Endothelial cell (in vitro differentiated cells): ENCODE results near the gene GALNT18. TPM values are rescaled to one million over a fixed set of nuclear protein-coding genes. Genes with fewer than 3 reads are reported as not detected.

ENCODE experiments used
- DNase-seq: peaks from one replicate; pipeline ENCODE4 v3.0.0; 2021; ENCODE audit warnings: low spot score
- H3K27ac Mint-ChIP-seq: one replicate; pipeline ENCODE4 v1.8.0; 2021; ENCODE audit warnings: mixed read lengths, inconsistent platforms; ENCODE audit not compliant: unreplicated experiment
- H3K27me3 Mint-ChIP-seq: one replicate; pipeline ENCODE4 v1.8.0; 2021; ENCODE audit warnings: mild to moderate bottlenecking, moderate library complexity, mixed read lengths, inconsistent platforms; ENCODE audit not compliant: unreplicated experiment
- H3K36me3 Mint-ChIP-seq: one replicate; pipeline ENCODE4 v1.8.0; 2021; ENCODE audit warnings: mild to moderate bottlenecking, low read depth, mixed read lengths, inconsistent platforms; ENCODE audit not compliant: unreplicated experiment
- H3K4me1 Mint-ChIP-seq: one replicate; pipeline ENCODE4 v1.8.0; 2021; ENCODE audit warnings: mild to moderate bottlenecking, mixed read lengths, inconsistent platforms; ENCODE audit not compliant: unreplicated experiment
- H3K4me3 Mint-ChIP-seq: one replicate; pipeline ENCODE4 v1.8.0; 2021; ENCODE audit warnings: mild to moderate bottlenecking, mixed read lengths, inconsistent platforms; ENCODE audit not compliant: unreplicated experiment
- H3K9me3 Mint-ChIP-seq: one replicate; pipeline ENCODE4 v1.8.0; 2021; ENCODE audit warnings: mixed read lengths, inconsistent platforms; ENCODE audit not compliant: unreplicated experiment
- total RNA-seq: library from RNA; stranded (reverse); fragmentation: NEBNext Ultra II Directional; extraction: Animal tissue kit (Norgen Biotek cat#: 25700); gene quantifications from one replicate; pipeline ENCODE4 v1.2.1, GENCODE V29; 2021; ENCODE audit not compliant: unreplicated experiment
- TF ChIP-seq, protein P1 (sequence below): fragments of 200-600 bp; sonication (generic); IDR thresholded peaks from one replicate; pipeline ENCODE4 v1.5.0; 2021; ENCODE audit warnings: antibody characterized with exemption; ENCODE audit not compliant: unreplicated experiment

GALNT18 gene
- total RNA-seq, 1 donor from 2014 or later, result 87.6 TPM

DNA sequence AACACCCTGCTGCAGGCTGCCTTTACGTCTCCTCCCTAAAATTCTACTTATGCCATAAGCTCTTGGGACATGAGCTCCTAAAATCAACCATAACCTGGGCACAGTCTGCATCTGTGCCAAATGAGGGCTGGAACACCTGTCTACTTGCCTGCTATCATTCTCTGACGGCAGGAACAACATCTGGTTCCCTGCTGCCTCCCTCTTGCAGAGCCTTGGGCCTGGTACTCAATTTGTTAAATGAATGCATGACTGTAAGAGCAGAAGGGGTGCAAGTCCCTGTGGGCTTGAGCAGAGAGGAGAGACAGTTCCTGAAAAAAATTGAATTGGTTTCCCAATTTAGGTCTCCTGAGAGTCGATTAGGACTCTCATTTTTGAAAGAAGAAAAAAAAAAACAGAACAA, 202.1 kb downstream of the GALNT18 start:
- no peak overlapping the region for H3K4me3 Mint-ChIP-seq
- H3K4me1 Mint-ChIP-seq, result peaks cover 41% of the 10 kb centered on the region
- H3K27me3 Mint-ChIP-seq, result peaks cover 8% of the 10 kb centered on the region
- TF ChIP-seq, protein P1, sequence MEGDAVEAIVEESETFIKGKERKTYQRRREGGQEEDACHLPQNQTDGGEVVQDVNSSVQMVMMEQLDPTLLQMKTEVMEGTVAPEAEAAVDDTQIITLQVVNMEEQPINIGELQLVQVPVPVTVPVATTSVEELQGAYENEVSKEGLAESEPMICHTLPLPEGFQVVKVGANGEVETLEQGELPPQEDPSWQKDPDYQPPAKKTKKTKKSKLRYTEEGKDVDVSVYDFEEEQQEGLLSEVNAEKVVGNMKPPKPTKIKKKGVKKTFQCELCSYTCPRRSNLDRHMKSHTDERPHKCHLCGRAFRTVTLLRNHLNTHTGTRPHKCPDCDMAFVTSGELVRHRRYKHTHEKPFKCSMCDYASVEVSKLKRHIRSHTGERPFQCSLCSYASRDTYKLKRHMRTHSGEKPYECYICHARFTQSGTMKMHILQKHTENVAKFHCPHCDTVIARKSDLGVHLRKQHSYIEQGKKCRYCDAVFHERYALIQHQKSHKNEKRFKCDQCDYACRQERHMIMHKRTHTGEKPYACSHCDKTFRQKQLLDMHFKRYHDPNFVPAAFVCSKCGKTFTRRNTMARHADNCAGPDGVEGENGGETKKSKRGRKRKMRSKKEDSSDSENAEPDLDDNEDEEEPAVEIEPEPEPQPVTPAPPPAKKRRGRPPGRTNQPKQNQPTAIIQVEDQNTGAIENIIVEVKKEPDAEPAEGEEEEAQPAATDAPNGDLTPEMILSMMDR, result no peak
- H3K36me3 Mint-ChIP-seq, result peaks cover 19% of the 10 kb centered on the region
- no peak overlapping the region for H3K27ac Mint-ChIP-seq
- DNase-seq, result no peak
- H3K9me3 Mint-ChIP-seq, result no peaks in the 10 kb centered on the region

DNA sequence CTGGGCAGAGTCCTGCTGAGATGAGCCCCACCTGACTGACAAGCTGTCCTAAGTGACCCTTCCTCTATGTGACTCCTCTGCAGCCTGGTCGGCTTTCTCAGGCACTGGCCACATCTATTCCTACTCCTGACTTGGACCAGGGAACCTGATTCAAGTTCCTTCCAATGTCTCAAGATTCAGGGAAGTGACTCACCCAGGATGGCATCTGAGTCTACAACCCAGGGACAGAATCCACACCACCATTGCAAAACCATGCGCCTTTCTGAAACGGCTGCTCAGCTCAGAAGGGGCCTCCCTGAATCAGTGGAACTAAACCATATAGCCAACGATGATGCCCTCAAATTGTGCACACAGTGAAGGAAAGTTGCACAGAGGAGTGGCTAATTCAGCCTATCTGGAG, 204.9 kb downstream of the GALNT18 start:
- H3K36me3 Mint-ChIP-seq, result peaks cover 25% of the 10 kb centered on the region
- TF ChIP-seq, protein P1, result no peak
- no peak overlapping the region for H3K27ac Mint-ChIP-seq
- peaks cover 42% of the 10 kb centered on the region for H3K4me1 Mint-ChIP-seq
- no peak overlapping the region for H3K4me3 Mint-ChIP-seq
- peaks cover 12% of the 10 kb centered on the region for H3K27me3 Mint-ChIP-seq
- no peak for DNase-seq
- H3K9me3 Mint-ChIP-seq, result no peaks in the 10 kb centered on the region

DNA sequence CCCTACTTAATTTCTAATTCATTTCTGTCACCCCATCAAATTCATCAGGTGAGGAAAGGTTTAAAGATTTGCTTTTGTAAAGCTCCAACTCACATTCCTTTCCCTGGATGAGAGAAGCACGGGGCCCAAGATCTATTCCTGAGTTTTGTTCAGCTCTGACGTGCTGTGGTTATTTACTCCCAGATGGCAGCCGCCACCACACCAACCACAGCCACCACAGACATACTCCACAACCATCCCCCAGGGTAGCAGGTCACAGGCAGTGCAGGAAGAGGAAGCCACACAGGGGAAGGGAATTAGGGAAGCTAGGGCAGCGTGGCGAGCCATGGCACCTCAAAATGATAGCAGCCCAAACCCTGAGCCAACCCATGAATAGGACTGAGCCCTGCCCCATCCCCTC, 205.3 kb downstream of the GALNT18 start:
- no peak overlapping the region for H3K4me3 Mint-ChIP-seq
- peak overlapping the region; percentile 9 for H3K27ac Mint-ChIP-seq
- no peak for DNase-seq
- peaks cover 25% of the 10 kb centered on the region for H3K36me3 Mint-ChIP-seq
- no peaks in the 10 kb centered on the region for H3K9me3 Mint-ChIP-seq
- peaks cover 12% of the 10 kb centered on the region for H3K27me3 Mint-ChIP-seq
- peaks cover 42% of the 10 kb centered on the region for H3K4me1 Mint-ChIP-seq
- TF ChIP-seq, protein P1, result no peak

DNA sequence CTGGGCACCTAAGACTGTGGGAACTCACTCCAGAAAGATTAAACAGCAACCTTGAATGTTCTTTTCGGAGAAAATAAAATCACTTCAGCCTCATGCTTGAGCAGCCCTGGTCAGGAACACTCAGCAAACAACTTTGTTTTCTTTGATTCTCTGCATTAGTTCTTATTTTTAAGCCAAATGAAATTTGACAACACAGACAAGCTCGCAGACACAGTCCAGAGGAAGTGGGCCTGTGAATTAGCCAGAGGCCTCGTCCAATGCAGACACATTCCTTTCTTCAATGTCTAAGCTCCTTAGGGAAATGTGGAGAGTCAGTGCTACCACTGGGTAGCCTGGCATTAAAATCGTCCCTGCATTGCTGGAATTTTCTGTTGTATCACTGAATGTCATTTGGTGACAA, 205.9 kb downstream of the GALNT18 start:
- Mint-ChIP-seq H3K27me3 (peaks cover 7% of the 10 kb centered on the region), H3K27ac (no peak overlapping the region), H3K4me3 (no peak overlapping the region), H3K9me3 (no peaks in the 10 kb centered on the region), H3K4me1 (peaks cover 36% of the 10 kb centered on the region), H3K36me3 (peaks cover 25% of the 10 kb centered on the region)
- DNase-seq, result no peak
- TF ChIP-seq, protein P1, result no peak

DNA sequence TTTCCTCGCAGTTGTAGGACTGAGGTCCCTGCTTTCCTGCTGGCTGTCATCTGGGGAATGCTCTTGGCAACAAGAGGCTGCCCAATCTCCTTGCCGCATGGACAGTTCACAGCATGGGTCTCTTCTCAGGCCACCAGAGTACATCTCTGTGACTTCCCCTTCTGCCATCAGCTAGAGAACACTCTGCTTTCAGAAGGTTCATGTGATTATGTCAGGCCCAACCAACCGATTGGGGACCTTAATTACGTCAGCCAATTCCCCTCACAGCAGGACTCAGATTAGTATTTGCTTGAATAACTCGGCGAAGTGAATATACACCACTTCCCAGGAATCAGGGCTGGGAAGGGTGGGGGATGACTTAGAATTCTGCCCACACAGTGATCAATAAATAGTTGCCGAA, 206.8 kb downstream of the GALNT18 start:
- peaks cover 31% of the 10 kb centered on the region for H3K36me3 Mint-ChIP-seq
- no peak overlapping the region for H3K4me3 Mint-ChIP-seq
- H3K27me3 Mint-ChIP-seq, result peaks cover 8% of the 10 kb centered on the region
- no peak overlapping the region for H3K27ac Mint-ChIP-seq
- peaks cover 35% of the 10 kb centered on the region for H3K4me1 Mint-ChIP-seq
- DNase-seq, result no peak
- TF ChIP-seq, protein P1, result no peak
- no peaks in the 10 kb centered on the region for H3K9me3 Mint-ChIP-seq
